Natural killer cell (primary cell): ENCODE results near the gene LYPD1. TPM values are rescaled to one million over a fixed set of nuclear protein-coding genes. Genes with fewer than 3 reads are reported as not detected.

Experiments used
- ATAC-seq, 3 donors: fragments of 150-1000 bp in 2 of 3; fragments of 200-7000 bp in 1 of 3; cut with Tn5 transposase; 1 replicate in 1 of 3; 2 replicates in 2 of 3; pipeline ENCODE4 v1.10.0; 2021; ENCODE audit warnings: mild to moderate bottlenecking in 2 of 3, moderate library complexity in 2 of 3
- DNase-seq, 2 donors: peaks; one replicate each; pipeline versions ENCODE4 v3.0.0 to v3.0.0-alpha.2; 2013 to 2021; ENCODE audit warnings: mixed read lengths in 1 of 2
- H3K27ac ChIP-seq: one replicate; pipeline ENCODE4 v1.5.1; 2013; ENCODE audit warnings: mild to moderate bottlenecking, low read length
- H3K27me3 ChIP-seq: one replicate; pipeline ENCODE4 v1.6.1; 2013; ENCODE audit warnings: low read length; ENCODE audit not compliant: control insufficient read depth, insufficient read depth
- H3K36me3 ChIP-seq: one replicate; pipeline ENCODE4 v1.6.1; 2013; ENCODE audit warnings: low read length; ENCODE audit not compliant: control insufficient read depth, insufficient read depth
- H3K4me1 ChIP-seq: one replicate; pipeline ENCODE4 v1.6.1; 2013; ENCODE audit warnings: low read length; ENCODE audit not compliant: control insufficient read depth, insufficient read depth
- H3K4me3 ChIP-seq: one replicate; pipeline ENCODE4 v1.5.1; 2013; ENCODE audit warnings: low read length
- H3K9me3 ChIP-seq: one replicate; pipeline ENCODE4 v1.6.1; 2013; ENCODE audit warnings: low read length; ENCODE audit not compliant: control insufficient read depth, insufficient read depth
- H3K27ac Mint-ChIP-seq, 2 donors: one replicate each; pipeline ENCODE4 v1.8.0; 2022; ENCODE audit warnings: mild to moderate bottlenecking in 2 of 2, mixed read lengths in 2 of 2, moderate library complexity in 1 of 2
- H3K27me3 Mint-ChIP-seq, 2 donors: one replicate each; pipeline ENCODE4 v1.8.0; 2022; ENCODE audit warnings: low read depth in 2 of 2, mixed read lengths in 2 of 2
- H3K36me3 Mint-ChIP-seq: one replicate; pipeline ENCODE4 v1.8.0; 2022; ENCODE audit warnings: mixed read lengths
- H3K4me1 Mint-ChIP-seq, 2 donors: one replicate each; pipeline ENCODE4 v1.8.0; 2022; ENCODE audit warnings: mixed read lengths in 2 of 2
- H3K4me3 Mint-ChIP-seq: one replicate; pipeline ENCODE4 v1.8.0; 2022; ENCODE audit warnings: mild to moderate bottlenecking, moderate library complexity, mixed read lengths
- H3K9me3 Mint-ChIP-seq, 2 donors: one replicate each; pipeline ENCODE4 v1.8.0; 2022; ENCODE audit warnings: mixed read lengths in 2 of 2
- CTCF ChIP-seq: fragments of 200-600 bp; IDR thresholded peaks from one replicate; pipeline ENCODE4 v1.8.0; 2022; ENCODE audit warnings: antibody characterized with exemption
- WGBS: methylation state at CpG from one replicate; pipeline ENCODE4 v1.1.7; 2013; ENCODE audit warnings: missing lambda C conversion rate; ENCODE audit not compliant: insufficient coverage; 5-methylcytosine and 5-hydroxymethylcytosine counted together
- intact Hi-C: fragments of 100-400 bp; cut with micrococcal nuclease; formaldehyde crosslinking; loops from one replicate; pipeline ENCODE4 v1.14.2; 2022
- total RNA-seq, 4 donors: library from RNA; stranded (reverse); fragments of 120-200 nt in 1 of 4; gene quantifications; one replicate each; pipeline versions ENCODE4 v1.2.3 to v1.2.4, GENCODE V29; 2013 to 2022

The LYPD1 gene
- total RNA-seq, 3 donors from 2014 or later (not counting 1 experiment from before 2014, with no cell fraction given): not detected

- H3K9me3 ChIP-seq: no peaks in the 10 kb centered on the region
- no peak overlapping the region for H3K27ac Mint-ChIP-seq
- peaks cover 15 to 17% of the 10 kb centered on the region in 2 donors for H3K9me3 Mint-ChIP-seq
- H3K27me3 ChIP-seq: no peaks in the 10 kb centered on the region
- intact Hi-C loops: no loop called here
- no peak overlapping the region for H3K4me3 Mint-ChIP-seq
- no peak overlapping the region for H3K4me3 ChIP-seq
- no peaks in the 10 kb centered on the region for H3K36me3 ChIP-seq
- DNase-seq: no peak
- H3K4me1 ChIP-seq: no peaks in the 10 kb centered on the region
- H3K27me3 Mint-ChIP-seq: no peaks in the 10 kb centered on the region
- WGBS: 86% methylated on average over 6 of the region's 6 CpGs
- ATAC-seq: no peak
- H3K36me3 Mint-ChIP-seq: no peaks in the 10 kb centered on the region
- peaks cover 0 to 8% of the 10 kb centered on the region in 2 donors for H3K4me1 Mint-ChIP-seq
- TF ChIP-seq CTCF: no peak
- no peak overlapping the region for H3K27ac ChIP-seq
Measured at GRCh38 chr2:132632000-132632649, 37.9 kb downstream of the LYPD1 start.

GRCh38 chr2:132627536-132627935 lies 42.5 kb downstream of the LYPD1 start:
- intact Hi-C loops: no loop called here
- Mint-ChIP-seq H3K4me3 (no peak overlapping the region), H3K4me1 (no peaks in the 10 kb centered on the region), H3K36me3 (no peaks in the 10 kb centered on the region), H3K27me3 (no peaks in the 10 kb centered on the region), H3K9me3 (peaks cover 7 to 12% of the 10 kb centered on the region in 2 donors), H3K27ac (no peak overlapping the region)
- 84% methylated on average over 3 of the region's 3 CpGs for WGBS
- TF ChIP-seq CTCF: no peak
- no peak for DNase-seq
- no peaks in the 10 kb centered on the region for H3K4me1 ChIP-seq
- no peak overlapping the region for H3K4me3 ChIP-seq
- no peaks in the 10 kb centered on the region for H3K9me3 ChIP-seq
- ATAC-seq: no peak
- no peaks in the 10 kb centered on the region for H3K36me3 ChIP-seq
- H3K27me3 ChIP-seq: no peaks in the 10 kb centered on the region
- H3K27ac ChIP-seq: no peak overlapping the region

- Histone ChIP-seq H3K27ac (no peak overlapping the region), H3K4me1 (no peaks in the 10 kb centered on the region), H3K4me3 (no peak overlapping the region), H3K27me3 (no peaks in the 10 kb centered on the region), H3K36me3 (no peaks in the 10 kb centered on the region), H3K9me3 (peaks cover 5% of the 10 kb centered on the region)
- no peak for ATAC-seq
- intact Hi-C loops: no loop called here
- 66% methylated on average over 6 of the region's 9 CpGs for WGBS
- Mint-ChIP-seq H3K9me3 (peaks cover 2 to 3% of the 10 kb centered on the region in 2 donors), H3K36me3 (no peaks in the 10 kb centered on the region), H3K27me3 (no peaks in the 10 kb centered on the region), H3K4me3 (no peak overlapping the region), H3K4me1 (no peaks in the 10 kb centered on the region), H3K27ac (no peak overlapping the region)
- no peak for DNase-seq
- TF ChIP-seq CTCF: no peak
Measured at GRCh38 chr2:132623096-132623839, 46.7 kb downstream of the LYPD1 start.
